GM20000 (cell line): Measurements from ENCODE around the gene HOXD12.

ENCODE experiments used
- DNase-seq: peaks from one replicate; pipeline ENCODE4 v3.0.0; 2012; ENCODE audit warnings: low spot score
- TF ChIP-seq, protein P1 (sequence below): IDR thresholded peaks from 2 replicates; pipeline ENCODE4 v1.5.1; 2012; ENCODE audit warnings: mild to moderate bottlenecking, control low read depth; ENCODE audit errors: extremely low read depth, missing control alignments

HOXD12 gene, protein sequence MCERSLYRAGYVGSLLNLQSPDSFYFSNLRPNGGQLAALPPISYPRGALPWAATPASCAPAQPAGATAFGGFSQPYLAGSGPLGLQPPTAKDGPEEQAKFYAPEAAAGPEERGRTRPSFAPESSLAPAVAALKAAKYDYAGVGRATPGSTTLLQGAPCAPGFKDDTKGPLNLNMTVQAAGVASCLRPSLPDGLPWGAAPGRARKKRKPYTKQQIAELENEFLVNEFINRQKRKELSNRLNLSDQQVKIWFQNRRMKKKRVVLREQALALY

DNA sequence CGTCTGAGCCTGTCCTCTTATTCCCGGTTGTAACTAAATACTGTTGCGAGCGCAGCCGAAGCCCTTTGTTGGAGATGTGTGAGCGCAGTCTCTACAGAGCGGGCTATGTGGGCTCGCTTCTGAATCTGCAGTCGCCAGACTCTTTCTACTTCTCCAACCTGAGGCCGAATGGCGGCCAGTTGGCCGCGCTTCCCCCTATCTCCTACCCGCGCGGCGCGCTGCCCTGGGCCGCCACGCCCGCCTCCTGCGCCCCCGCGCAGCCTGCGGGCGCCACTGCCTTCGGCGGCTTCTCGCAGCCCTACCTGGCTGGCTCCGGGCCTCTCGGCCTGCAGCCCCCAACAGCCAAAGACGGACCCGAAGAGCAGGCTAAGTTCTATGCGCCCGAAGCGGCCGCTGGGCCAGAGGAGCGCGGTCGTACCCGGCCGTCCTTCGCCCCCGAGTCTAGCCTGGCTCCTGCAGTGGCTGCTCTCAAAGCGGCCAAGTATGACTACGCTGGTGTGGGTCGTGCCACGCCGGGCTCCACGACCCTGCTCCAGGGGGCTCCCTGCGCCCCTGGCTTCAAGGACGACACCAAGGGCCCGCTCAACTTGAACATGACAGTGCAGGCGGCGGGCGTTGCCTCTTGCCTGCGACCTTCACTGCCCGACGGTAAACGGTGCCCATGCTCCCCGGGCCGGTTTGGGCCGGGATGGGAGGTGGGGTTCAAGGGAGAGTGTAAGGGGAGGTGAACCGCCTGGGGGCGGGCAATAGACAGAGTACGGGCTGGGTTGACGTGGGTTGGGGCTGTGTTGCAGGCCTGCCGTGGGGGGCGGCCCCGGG lies at the start of gene HOXD12:
Gene HOXD12 (plus strand): TSS at position 68 of the 819 bp plus-strand sequence. CDS start 7 bp downstream, at position 75.
- no peak for DNase-seq

DNA sequence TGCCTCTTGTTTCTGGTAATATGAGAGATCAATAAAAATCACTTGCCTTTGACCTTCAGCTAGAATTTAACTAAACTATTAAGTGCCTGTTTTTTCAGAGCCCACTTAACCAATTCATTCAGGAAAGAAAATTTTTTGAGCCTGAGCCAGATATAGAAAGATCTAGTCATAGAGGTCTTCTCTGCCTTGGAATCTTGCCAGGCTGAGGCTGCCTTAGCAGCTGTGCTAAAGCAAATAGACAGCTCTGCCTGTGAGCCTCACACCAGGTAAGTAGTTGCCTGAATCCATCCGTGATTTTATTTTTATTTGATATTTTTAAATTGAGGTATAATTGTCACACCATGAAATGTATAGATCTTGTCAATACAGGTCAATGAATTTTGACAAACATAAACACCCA lies 43.2 kb upstream of the HOXD12 start:
- TF ChIP-seq, protein P1, sequence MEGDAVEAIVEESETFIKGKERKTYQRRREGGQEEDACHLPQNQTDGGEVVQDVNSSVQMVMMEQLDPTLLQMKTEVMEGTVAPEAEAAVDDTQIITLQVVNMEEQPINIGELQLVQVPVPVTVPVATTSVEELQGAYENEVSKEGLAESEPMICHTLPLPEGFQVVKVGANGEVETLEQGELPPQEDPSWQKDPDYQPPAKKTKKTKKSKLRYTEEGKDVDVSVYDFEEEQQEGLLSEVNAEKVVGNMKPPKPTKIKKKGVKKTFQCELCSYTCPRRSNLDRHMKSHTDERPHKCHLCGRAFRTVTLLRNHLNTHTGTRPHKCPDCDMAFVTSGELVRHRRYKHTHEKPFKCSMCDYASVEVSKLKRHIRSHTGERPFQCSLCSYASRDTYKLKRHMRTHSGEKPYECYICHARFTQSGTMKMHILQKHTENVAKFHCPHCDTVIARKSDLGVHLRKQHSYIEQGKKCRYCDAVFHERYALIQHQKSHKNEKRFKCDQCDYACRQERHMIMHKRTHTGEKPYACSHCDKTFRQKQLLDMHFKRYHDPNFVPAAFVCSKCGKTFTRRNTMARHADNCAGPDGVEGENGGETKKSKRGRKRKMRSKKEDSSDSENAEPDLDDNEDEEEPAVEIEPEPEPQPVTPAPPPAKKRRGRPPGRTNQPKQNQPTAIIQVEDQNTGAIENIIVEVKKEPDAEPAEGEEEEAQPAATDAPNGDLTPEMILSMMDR: no peak
- DNase-seq: no peak

More for the DNA sequence above, at the start of gene HOXD12:
- TF ChIP-seq, protein P1: no peak

DNA sequence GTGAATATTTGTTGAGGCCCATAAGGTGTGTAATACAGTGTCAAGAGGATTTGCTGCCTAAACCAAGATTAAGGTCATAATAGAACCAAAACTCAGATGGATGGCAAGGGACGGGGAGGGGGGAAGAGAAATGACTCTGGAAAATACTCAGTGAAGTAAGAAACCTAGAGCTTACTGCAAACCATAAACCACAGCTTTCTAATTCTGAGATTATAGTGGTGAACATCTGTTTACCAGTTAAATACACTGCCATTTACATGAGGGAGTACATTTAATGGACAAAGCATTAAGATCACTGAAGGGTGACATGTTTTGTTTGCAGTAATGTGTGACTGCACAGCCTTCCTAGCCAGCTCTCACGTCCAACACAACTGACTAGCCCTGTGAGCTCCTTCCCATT lies 35.6 kb upstream of the HOXD12 start:
- TF ChIP-seq, protein P1: no peak
- no peak for DNase-seq

DNA sequence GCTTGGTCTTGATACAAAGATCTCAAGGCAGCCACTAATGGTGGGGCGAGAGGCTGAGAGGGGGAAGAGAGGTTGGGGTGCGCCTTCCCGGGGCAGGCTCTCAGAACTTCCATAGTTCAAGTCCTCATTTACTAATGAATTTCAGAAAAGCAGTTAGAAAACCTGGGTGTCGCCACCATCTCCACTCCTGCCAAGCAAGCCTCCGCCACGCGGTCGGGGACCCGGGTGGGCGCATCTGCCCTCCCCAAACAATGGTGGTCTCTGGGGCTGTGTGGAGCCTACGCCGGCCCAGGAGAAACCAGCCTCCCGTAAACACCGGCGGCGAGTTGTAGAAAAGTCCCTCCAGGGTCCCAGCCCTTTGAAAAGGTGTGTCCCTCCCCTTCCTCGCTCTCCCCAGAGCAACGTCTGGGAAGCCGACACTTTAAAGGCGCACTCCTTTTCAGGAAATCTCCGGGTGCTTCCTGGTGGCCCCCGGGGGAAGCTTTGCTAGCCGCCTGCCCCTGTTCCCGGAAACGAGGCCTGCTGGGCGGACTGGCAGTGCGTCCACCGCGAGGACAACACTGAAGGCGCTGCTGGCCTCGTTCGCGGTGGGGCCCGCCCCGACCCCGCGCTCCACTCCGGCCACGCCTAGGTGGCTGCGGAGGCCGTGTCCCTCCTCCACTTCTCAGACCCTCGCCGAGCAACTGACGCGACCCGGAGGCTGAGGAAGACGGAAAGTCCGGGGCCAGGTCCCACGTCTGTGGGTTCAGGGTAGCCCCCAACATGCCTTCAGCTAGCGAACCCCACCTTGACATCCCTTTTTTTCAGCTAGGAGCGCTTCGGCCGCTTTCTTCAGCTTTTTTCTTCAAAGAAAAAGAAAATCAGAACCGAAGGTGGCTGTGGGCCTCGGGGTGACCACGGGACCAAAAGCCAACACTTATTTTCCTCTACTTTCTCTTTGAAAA lies 32.7 kb upstream of the HOXD12 start:
- TF ChIP-seq, protein P1: no peak
- DNase-seq: no peak

DNA sequence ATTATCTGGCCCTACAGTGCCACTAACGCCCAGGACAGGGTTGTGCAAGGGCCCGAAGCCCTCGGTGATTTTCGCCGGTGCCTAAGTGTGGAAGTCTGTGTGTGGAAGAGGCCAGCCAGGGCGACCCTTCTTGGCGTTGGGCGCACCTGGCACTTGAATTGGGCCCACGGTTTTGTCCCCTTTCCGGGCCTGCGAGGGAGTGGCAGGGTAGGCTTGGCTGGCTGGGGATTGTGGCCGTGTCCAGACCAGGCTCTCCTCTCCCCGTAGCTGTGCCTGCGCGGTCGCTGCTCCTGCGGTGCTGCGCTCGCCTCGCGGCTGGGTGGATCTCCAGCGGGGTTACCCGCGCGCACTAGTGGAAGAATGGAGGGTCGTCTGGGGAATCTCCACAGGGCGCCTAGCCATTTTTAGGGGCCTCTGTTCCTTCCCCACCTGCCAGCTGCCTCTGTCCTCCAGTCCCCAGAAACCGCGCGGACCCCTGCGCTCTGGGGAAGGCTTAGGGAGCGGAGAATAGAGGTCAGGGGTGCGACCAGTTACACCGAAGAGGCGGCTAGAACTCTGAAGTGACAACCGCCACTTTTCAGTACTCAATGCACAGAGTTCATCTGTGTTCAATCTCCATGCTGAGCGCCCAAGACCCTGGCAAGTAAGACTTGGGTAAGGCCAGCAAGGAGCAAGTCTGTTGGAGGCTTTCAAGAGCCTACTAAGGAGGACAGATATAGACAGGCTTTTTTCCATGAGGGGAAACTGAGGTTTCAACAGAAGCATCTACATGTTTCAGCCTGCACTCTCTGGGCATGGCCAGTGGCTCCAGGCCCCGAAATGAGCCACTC lies 31.8 kb upstream of the HOXD12 start:
- DNase-seq: no peak
- TF ChIP-seq, protein P1: no peak

DNA sequence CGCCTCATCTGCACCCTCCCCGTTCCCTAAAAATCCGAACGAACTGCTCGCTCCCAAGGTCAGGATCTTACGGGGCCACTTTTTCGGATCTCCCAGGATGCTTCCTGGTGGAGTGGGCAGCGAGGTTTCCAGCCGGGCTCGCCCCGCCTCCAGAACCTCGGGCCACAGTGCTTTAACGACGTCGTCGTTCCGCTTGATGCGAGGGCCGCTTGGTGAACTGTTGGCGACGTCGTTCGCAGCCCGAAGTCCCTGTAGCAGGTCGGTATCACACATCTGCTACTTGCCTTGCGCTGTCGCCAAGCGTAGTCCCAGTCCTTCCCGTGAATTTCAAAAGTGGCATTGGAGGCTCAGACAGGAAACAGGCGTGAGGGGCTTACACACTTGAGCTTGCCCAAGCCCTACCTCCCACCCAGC lies 31.2 kb upstream of the HOXD12 start:
- TF ChIP-seq, protein P1: no peak
- DNase-seq: no peak
